Stromal cell of bone marrow (primary cell): ENCODE results near the gene MORF4L1.
"Not testable (repeated sequence)": the region's sequence is repeated elsewhere in the genome, so short reads cannot be mapped to it uniquely, and the experiment has no call there.

Experiments used
- DNase-seq: peaks from one replicate; pipeline ENCODE4 v3.0.0-alpha.2; 2012; ENCODE audit warnings: low read depth

Gene MORF4L1

GRCh38 chr15:78902281-78903032 is 29.8 kb downstream of the MORF4L1 start:
- not testable (repeated sequence) for DNase-seq

- DNase-seq = no peak
Measured at GRCh38 chr15:78904599-78905358, 32.1 kb downstream of the MORF4L1 start.

- DNase-seq = peak; percentile 37
Measured at GRCh38 chr15:78906316-78906620, 33.6 kb downstream of the MORF4L1 start.

GRCh38 chr15:78907577-78907976 is 34.9 kb downstream of the MORF4L1 start:
- no peak for DNase-seq

GRCh38 chr15:78909160-78909695 is 36.5 kb downstream of the MORF4L1 start:
- DNase-seq = no peak

- no peak for DNase-seq
Measured at GRCh38 chr15:78909791-78910228, 37.1 kb downstream of the MORF4L1 start.

- DNase-seq = no peak
Measured at GRCh38 chr15:78910271-78910670, 37.6 kb downstream of the MORF4L1 start.

- no peak for DNase-seq
Measured at GRCh38 chr15:78912316-78912715, 39.6 kb downstream of the MORF4L1 start.

GRCh38 chr15:78913012-78913411 is 40.3 kb downstream of the MORF4L1 start:
- DNase-seq = no peak

- DNase-seq = peak; percentile 73
Measured at GRCh38 chr15:78914027-78914764, 41.5 kb downstream of the MORF4L1 start.

GRCh38 chr15:78915341-78916087 is 42.8 kb downstream of the MORF4L1 start:
- no peak for DNase-seq

- DNase-seq = no peak
Measured at GRCh38 chr15:78916088-78916487, 43.4 kb downstream of the MORF4L1 start.

GRCh38 chr15:78917888-78918287 is 45.2 kb downstream of the MORF4L1 start:
- no peak for DNase-seq

- no peak for DNase-seq
Measured at GRCh38 chr15:78921517-78921916, 48.8 kb downstream of the MORF4L1 start.

GRCh38 chr15:78921940-78922339 is 49.2 kb downstream of the MORF4L1 start:
- no peak for DNase-seq

- no peak for DNase-seq
Measured at GRCh38 chr15:78922527-78922926, 49.8 kb downstream of the MORF4L1 start.

GRCh38 chr15:78923015-78923414 is 50.3 kb downstream of the MORF4L1 start:
- DNase-seq = no peak

GRCh38 chr15:78923480-78924360 is 51.0 kb downstream of the MORF4L1 start:
- DNase-seq = no peak

GRCh38 chr15:78925076-78925624 is 52.5 kb downstream of the MORF4L1 start:
- DNase-seq = no peak

GRCh38 chr15:78925956-78926743 is 53.5 kb downstream of the MORF4L1 start:
- DNase-seq = no peak
